K562 (cell line): Measurements from ENCODE around the gene COASY. TPM values are rescaled to one million over a fixed set of nuclear protein-coding genes. Genes with fewer than 3 reads are reported as not detected.

Source experiments
- ATF3 ChIP-seq, 2 experiments: fragments of 450-650 bp in 1 of 2; sonication (generic) in 1 of 2; formaldehyde crosslinking in 1 of 2; IDR thresholded peaks in 1 of 2; conservative IDR thresholded peaks in 1 of 2; 2 replicates each; pipeline versions ENCODE4 v1.6.1 to v1.8.1; 2016 to 2023; ENCODE audit warnings: mild to moderate bottlenecking in 2 of 2, moderate library complexity in 2 of 2, inconsistent platforms in 1 of 2, missing genetic modification reagents in 1 of 2
- CBFA2T3 ChIP-seq: fragments of 450-650 bp; IDR thresholded peaks from 2 replicates; pipeline ENCODE4 v1.6.1; 2017
- CBX2 ChIP-seq: fragments of 200-600 bp; sonication (generic); IDR thresholded peaks from one replicate; pipeline ENCODE4 v1.6.1; 2012; ENCODE audit warnings: mild to moderate bottlenecking, low read length, inconsistent platforms; ENCODE audit not compliant: insufficient read depth, poor library complexity, severe bottlenecking
- CBX3 ChIP-seq, 2 experiments: IDR thresholded peaks; 1 replicate in 1 of 2; 2 replicates in 1 of 2; pipeline ENCODE4 v1.6.1; 2012; ENCODE audit warnings: inconsistent platforms in 2 of 2, low read length in 2 of 2, borderline replicate concordance in 1 of 2, control low read depth in 1 of 2
- CHCHD3 ChIP-seq: fragments of 250-450 bp; sonication (Bioruptor Pico); IDR thresholded peaks from 2 replicates; pipeline ENCODE4 v2.1.2; 2022; ENCODE audit warnings: mild to moderate bottlenecking
- CLOCK ChIP-seq: fragments of 250-450 bp; sonication (Bioruptor Pico); IDR thresholded peaks from 2 replicates; pipeline ENCODE4 v1.4.0; 2020; ENCODE audit warnings: mild to moderate bottlenecking, moderate library complexity, borderline replicate concordance
- HLTF ChIP-seq: fragments of 450-650 bp; IDR thresholded peaks from 2 replicates; pipeline ENCODE4 v1.6.1; 2016
- IRF2 ChIP-seq: sonication (generic); formaldehyde crosslinking; IDR thresholded peaks from 2 replicates; pipeline ENCODE4 v1.8.1; 2022; ENCODE audit warnings: mild to moderate bottlenecking, missing genetic modification reagents
- MEIS2 ChIP-seq: fragments of 450-650 bp; IDR thresholded peaks from 2 replicates; pipeline ENCODE4 v1.6.1; 2014; ENCODE audit warnings: mild to moderate bottlenecking; ENCODE audit not compliant: partially characterized antibody
- RUNX1 ChIP-seq: sonication (generic); IDR thresholded peaks from 2 replicates; pipeline ENCODE4 v1.6.1; 2016; ENCODE audit warnings: antibody characterized with exemption, low read depth
- SREBF2 ChIP-seq: sonication (generic); formaldehyde crosslinking; IDR thresholded peaks from 2 replicates; pipeline ENCODE4 v1.4.0; 2020; ENCODE audit warnings: mild to moderate bottlenecking, missing genetic modification reagents
- TAF15 ChIP-seq: fragments of 200-400 bp; formaldehyde crosslinking; IDR thresholded peaks from 2 replicates; pipeline ENCODE4 v1.6.1; 2017; ENCODE audit warnings: mild to moderate bottlenecking, low read depth, low read length, moderate library complexity
- TAF9B ChIP-seq: fragments of 450-650 bp; IDR thresholded peaks from 2 replicates; pipeline ENCODE4 v1.6.1; 2018; ENCODE audit warnings: mild to moderate bottlenecking; ENCODE audit not compliant: partially characterized antibody
- ZBTB49 ChIP-seq: sonication (generic); formaldehyde crosslinking; IDR thresholded peaks from 2 replicates; pipeline ENCODE4 v1.8.0; 2022; ENCODE audit warnings: missing genetic modification reagents, mild to moderate bottlenecking, borderline replicate concordance
- ZBTB5 ChIP-seq: fragments of 450-650 bp; IDR thresholded peaks from 2 replicates; pipeline ENCODE4 v1.6.1; 2017; ENCODE audit warnings: antibody characterized with exemption
- ZBTB7A ChIP-seq: IDR thresholded peaks from 2 replicates; pipeline ENCODE4 v1.6.1; 2011; ENCODE audit warnings: low read depth, mild to moderate bottlenecking, low read length, moderate library complexity, borderline replicate concordance; ENCODE audit not compliant: control insufficient read depth
- ZEB2 ChIP-seq: fragments of 450-650 bp; IDR thresholded peaks from 2 replicates; pipeline ENCODE4 v1.6.1; 2016
- ZNF445 ChIP-seq: fragments of 250-450 bp; sonication (Bioruptor Pico); IDR thresholded peaks from 2 replicates; pipeline ENCODE4 v1.4.0; 2020; ENCODE audit warnings: low read depth, mild to moderate bottlenecking, moderate library complexity
- polyA plus RNA-seq, 8 experiments: library from polyadenylated mRNA; depleted of rRNA in 4 of 8; stranded (reverse) in 5 of 8; unstranded in 3 of 8; fragments of >200 nt; fragmentation: Nextera tagmentation in 2 of 8; fragmentation: Illumina TruSeq in 1 of 8; extraction: Ambion mirVana in 2 of 8; extraction: Trizol in 1 of 8; gene quantifications; 2 replicates each; pipeline versions ENCODE4 v1.2.1 to v1.2.3, GENCODE V29; 2011 to 2014; ENCODE audit warnings: inconsistent platforms in 1 of 8, missing spikeins in 1 of 8
- total RNA-seq, 7 experiments: library from RNA; depleted of rRNA in 6 of 7; stranded (reverse); fragments of >200 nt in 6 of 7; fragmentation: Illumina TruSeq in 2 of 7; extraction: Trizol in 2 of 7; gene quantifications; 2 replicates each; pipeline versions ENCODE4 v1.2.1 to v1.2.3, GENCODE V29; 2011 to 2021; ENCODE audit warnings: low replicate concordance in 1 of 7
- TF ChIP-seq, protein P1 (sequence below), 2 experiments: fragments of 250-450 bp in 1 of 2; fragments of 450-650 bp in 1 of 2; sonication (Bioruptor Pico) in 1 of 2; IDR thresholded peaks; 2 replicates each; pipeline versions ENCODE4 v1.6.1 to v1.8.0; 2016 to 2021; ENCODE audit warnings: mild to moderate bottlenecking in 2 of 2, moderate library complexity in 2 of 2, missing compliant biosample characterization in 1 of 2, missing genetic modification characterization in 1 of 2

The COASY gene
- total and polyA plus RNA-seq, 9 of the 15 experiments (the other 6 are each of a cell fraction or from before 2014, with no cell fraction given): 25.4 to 175 (median 62.3) TPM

GRCh38 chr17:42536372-42537155 lies 25.4 kb upstream of the COASY start (continued):
- TF ChIP-seq ZBTB7A: no peak
- TF ChIP-seq CLOCK (CRISPR knock-in tag): no peak
- no peak for TF ChIP-seq IRF2
- TF ChIP-seq ZNF445 (CRISPR knock-in tag): no peak
- no peak for TF ChIP-seq ZBTB49 (CRISPR knock-in tag)
- TF ChIP-seq ZBTB5: no peak
- TF ChIP-seq CBFA2T3: peak; percentile 43
- no peak for TF ChIP-seq CHCHD3 (CRISPR knock-in tag)
- no peak for TF ChIP-seq CBX2
- TF ChIP-seq, protein P1, sequence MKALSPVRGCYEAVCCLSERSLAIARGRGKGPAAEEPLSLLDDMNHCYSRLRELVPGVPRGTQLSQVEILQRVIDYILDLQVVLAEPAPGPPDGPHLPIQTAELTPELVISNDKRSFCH (CRISPR knock-in tag; IDR thresholded peaks at IDR 0.05): no peak
- TF ChIP-seq, protein P1 (tag; IDR thresholded peaks at IDR 0.05): no peak
- TF ChIP-seq RUNX1: no peak
- TF ChIP-seq TAF15: no peak
- no peak for TF ChIP-seq HLTF
- TF ChIP-seq ATF3 (IDR thresholded peaks at IDR 0.05): no peak
- TF ChIP-seq ATF3 (CRISPR knock-in tag; conservative IDR thresholded peaks at IDR 0.05): no peak
- no peak for TF ChIP-seq MEIS2
- TF ChIP-seq SREBF2 (CRISPR knock-in tag): no peak
- no peak for TF ChIP-seq ZEB2
- no peak for TF ChIP-seq TAF9B
- no peak for TF ChIP-seq CBX3 (IDR thresholded peaks at IDR 0.05; ENCODE audit: borderline replicate concordance in 1 of 2, low read length in 2 of 2)
